ENCODE measurements around the gene RANBP10. TPM values are rescaled to one million over a fixed set of nuclear protein-coding genes. Genes with fewer than 3 reads are reported as not detected.

Gene RANBP10
- total and polyA plus RNA-seq, 9 of the 15 experiments (the other 6 are each of a cell fraction or from before 2014, with no cell fraction given), result 0.61 to 19.3 (median 5.9) TPM

- no peak overlapping the region for H3K4me2 ChIP-seq (ENCODE audit: insufficient read depth, low read length)
- H3K79me2 ChIP-seq (ENCODE audit: control insufficient read depth, insufficient read depth, low read length), result no peaks in the 10 kb centered on the region
- H3K27me3 ChIP-seq (ENCODE audit: control insufficient read depth in 2 of 2, insufficient read depth in 2 of 2, low read length in 2 of 2), result no peaks in the 10 kb centered on the region
- 0 out of 4 replicates have a peak overlapping the region, but pooled peaks of 1 of the 2 experiments have one; percentile 18 for H3K9ac ChIP-seq (ENCODE audit: insufficient read depth in 1 of 2, low read depth in 2 of 2, low read length in 2 of 2)
- H3K4me1 ChIP-seq (replicated peaks in 1 of 2; ENCODE audit: control insufficient read depth in 2 of 2, insufficient read depth in 2 of 2, low read length in 2 of 2), result peaks cover 2 to 5% of the 10 kb centered on the region in 2 experiments; a peak in 2 of 5 replicates
- 90% methylated on average over 8 of the region's 9 CpGs for WGBS (ENCODE audit: insufficient coverage, low coverage, missing lambda C conversion rate)
- no peak overlapping the region for H2AFZ ChIP-seq (ENCODE audit: low read depth, low read length)
- H3K9me1 ChIP-seq (ENCODE audit: control insufficient read depth, insufficient read depth, low read length), result no peaks in the 10 kb centered on the region
- no peaks in the 10 kb centered on the region for H3K9me3 ChIP-seq (replicated peaks; ENCODE audit: control insufficient read depth, insufficient read depth, low read depth, low read length)
- ATAC-seq (no peak), FAIRE-seq (no peak), DNase-seq (ENCODE audit: extremely low read depth in 1 of 4, low spot score in 3 of 4) (no peak)
- no TSS peak for BruUV-seq (replicated peaks)
- 0 out of 2 replicates have a peak, but pooled peaks cover 4% of the 10 kb centered on the region for H4K20me1 ChIP-seq (replicated peaks; ENCODE audit: control insufficient read depth, insufficient read depth, low read length)
- TF ChIP-seq E2F1 (CRISPR knock-in tag; IDR thresholded peaks at IDR 0.05) (no peak), C11orf30 (IDR thresholded peaks at IDR 0.05; ENCODE audit: low read depth) (no peak), MBD2 (IDR thresholded peaks at IDR 0.05; ENCODE audit: borderline replicate concordance, low read depth) (no peak), MIER1 (IDR thresholded peaks at IDR 0.05; ENCODE audit: low read depth) (no peak), ZNF224 (CRISPR knock-in tag; IDR thresholded peaks at IDR 0.05) (no peak), NCOA1 (IDR thresholded peaks at IDR 0.05; ENCODE audit: low read depth) (no peak), MTF1 (CRISPR knock-in tag; IDR thresholded peaks at IDR 0.05; ENCODE audit: borderline replicate concordance) (no peak), NFXL1 (CRISPR knock-in tag; IDR thresholded peaks at IDR 0.05) (no peak), MAFF (IDR thresholded peaks at IDR 0.05; ENCODE audit: low read length) (no peak), ETV6 (IDR thresholded peaks at IDR 0.05; ENCODE audit: borderline replicate concordance in 1 of 2, low read depth in 2 of 2, low read length in 1 of 2) (no peak), ETV6 (CRISPR knock-in tag; IDR thresholded peaks at IDR 0.05; ENCODE audit: borderline replicate concordance) (no peak), THRA (IDR thresholded peaks at IDR 0.05) (no peak), ZNF408 (CRISPR knock-in tag; IDR thresholded peaks at IDR 0.05; ENCODE audit: low read depth) (no peak), ETS2 (tag; IDR thresholded peaks at IDR 0.05; ENCODE audit: borderline replicate concordance, poor library complexity, severe bottlenecking) (no peak)
- TF ChIP-seq, protein P1, sequence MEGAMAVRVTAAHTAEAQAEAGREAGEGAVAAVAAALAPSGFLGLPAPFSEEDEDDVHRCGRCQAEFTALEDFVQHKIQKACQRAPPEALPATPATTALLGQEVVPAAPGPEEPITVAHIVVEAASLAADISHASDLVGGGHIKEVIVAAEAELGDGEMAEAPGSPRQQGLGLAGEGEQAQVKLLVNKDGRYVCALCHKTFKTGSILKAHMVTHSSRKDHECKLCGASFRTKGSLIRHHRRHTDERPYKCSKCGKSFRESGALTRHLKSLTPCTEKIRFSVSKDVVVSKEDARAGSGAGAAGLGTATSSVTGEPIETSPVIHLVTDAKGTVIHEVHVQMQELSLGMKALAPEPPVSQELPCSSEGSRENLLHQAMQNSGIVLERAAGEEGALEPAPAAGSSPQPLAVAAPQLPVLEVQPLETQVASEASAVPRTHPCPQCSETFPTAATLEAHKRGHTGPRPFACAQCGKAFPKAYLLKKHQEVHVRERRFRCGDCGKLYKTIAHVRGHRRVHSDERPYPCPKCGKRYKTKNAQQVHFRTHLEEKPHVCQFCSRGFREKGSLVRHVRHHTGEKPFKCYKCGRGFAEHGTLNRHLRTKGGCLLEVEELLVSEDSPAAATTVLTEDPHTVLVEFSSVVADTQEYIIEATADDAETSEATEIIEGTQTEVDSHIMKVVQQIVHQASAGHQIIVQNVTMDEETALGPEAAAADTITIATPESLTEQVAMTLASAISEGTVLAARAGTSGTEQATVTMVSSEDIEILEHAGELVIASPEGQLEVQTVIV (CRISPR knock-in tag; IDR thresholded peaks at IDR 0.05; ENCODE audit: borderline replicate concordance), result no peak
- TF ChIP-seq, protein P2, sequence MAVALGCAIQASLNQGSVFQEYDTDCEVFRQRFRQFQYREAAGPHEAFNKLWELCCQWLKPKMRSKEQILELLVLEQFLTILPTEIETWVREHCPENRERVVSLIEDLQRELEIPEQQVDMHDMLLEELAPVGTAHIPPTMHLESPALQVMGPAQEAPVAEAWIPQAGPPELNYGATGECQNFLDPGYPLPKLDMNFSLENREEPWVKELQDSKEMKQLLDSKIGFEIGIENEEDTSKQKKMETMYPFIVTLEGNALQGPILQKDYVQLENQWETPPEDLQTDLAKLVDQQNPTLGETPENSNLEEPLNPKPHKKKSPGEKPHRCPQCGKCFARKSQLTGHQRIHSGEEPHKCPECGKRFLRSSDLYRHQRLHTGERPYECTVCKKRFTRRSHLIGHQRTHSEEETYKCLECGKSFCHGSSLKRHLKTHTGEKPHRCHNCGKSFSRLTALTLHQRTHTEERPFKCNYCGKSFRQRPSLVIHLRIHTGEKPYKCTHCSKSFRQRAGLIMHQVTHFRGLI (CRISPR knock-in tag; IDR thresholded peaks at IDR 0.05), result no peak
- ChIA-PET CTCF (ENCODE audit: low intra/inter-chr PET ratio) (no interaction called here), POLR2A (interaction anchor here (0.9 kb wide), 1 partner anchor 13 kb away, joined by 3 read pairs; no protein-coding TSS in a partner anchor)
- in situ Hi-C loops (cut with MboI) (no loop called here), intact Hi-C loops (cut with micrococcal nuclease) (no loop called here)
- H3K4me3 ChIP-seq, result no peak overlapping the region
- peaks cover 36% of the 10 kb centered on the region; the same call in 2 of the 3 replicates for H3K36me3 ChIP-seq (ENCODE audit: control insufficient read depth, insufficient read depth, low read length)
- no peak overlapping the region for H3K27ac ChIP-seq (ENCODE audit: extremely low read depth, low read depth, low read length)
These were observed 71.6 kb downstream of the RANBP10 start for GRCh38 chr16:67734731-67735201.
